Activated CD8-positive, alpha-beta T cell treated with anti-CD3 and anti-CD28 coated beads for 36 hours (primary cell): ENCODE results near the gene ERC2. TPM values are rescaled to one million over a fixed set of nuclear protein-coding genes. Genes with fewer than 3 reads are reported as not detected.

Experiments
- ATAC-seq: fragments of 200-7000 bp; cut with Tn5 transposase; one replicate; pipeline ENCODE4 v1.10.0; 2021; ENCODE audit warnings: mild to moderate bottlenecking, moderate library complexity
- CTCF ChIA-PET: fragments of 350-600 bp; sonication (Branson Sonifier 250); formaldehyde crosslinking; loops from one replicate; lab custom pipeline; 2021; ENCODE audit warnings: antibody characterized with exemption; lab: Charles Lee
- POLR2A ChIA-PET: fragments of 350-600 bp; sonication (Branson Sonifier 250); formaldehyde crosslinking; loops from one replicate; lab custom pipeline; 2021; ENCODE audit warnings: antibody characterized with exemption; lab: Charles Lee
- DNase-seq: peaks from one replicate; pipeline ENCODE4 v3.0.0-alpha.2; 2020
- H3K27ac Mint-ChIP-seq: one replicate; pipeline ENCODE4 v1.8.0; 2021; ENCODE audit warnings: mild to moderate bottlenecking, mixed read lengths
- H3K27me3 Mint-ChIP-seq: one replicate; pipeline ENCODE4 v1.8.0; 2021; ENCODE audit warnings: mixed read lengths
- H3K36me3 Mint-ChIP-seq: one replicate; pipeline ENCODE4 v1.8.0; 2021; ENCODE audit warnings: low read depth, mixed read lengths
- H3K4me1 Mint-ChIP-seq: one replicate; pipeline ENCODE4 v1.8.0; 2021; ENCODE audit warnings: low read depth, mixed read lengths
- H3K4me3 Mint-ChIP-seq: one replicate; pipeline ENCODE4 v1.8.0; 2021; ENCODE audit warnings: mild to moderate bottlenecking, moderate library complexity, mixed read lengths
- H3K9me3 Mint-ChIP-seq: one replicate; pipeline ENCODE4 v1.8.0; 2021; ENCODE audit warnings: mixed read lengths
- intact Hi-C: fragments of 100-400 bp; cut with micrococcal nuclease; formaldehyde crosslinking; loops from one replicate; pipeline ENCODE4 v1.10.0; 2022
- total RNA-seq, 2 experiments: library from RNA; stranded (reverse); gene quantifications; one replicate each; pipeline ENCODE4 v1.2.3, GENCODE V29; 2021
- TF ChIP-seq, protein P1 (sequence below): fragments of 200-600 bp; IDR thresholded peaks from one replicate; pipeline ENCODE4 v1.8.0; 2022; ENCODE audit warnings: antibody characterized with exemption, mild to moderate bottlenecking

The ERC2 gene
- total RNA-seq, 2 experiments from 2014 or later, result 0.18 to 0.52 TPM

DNA sequence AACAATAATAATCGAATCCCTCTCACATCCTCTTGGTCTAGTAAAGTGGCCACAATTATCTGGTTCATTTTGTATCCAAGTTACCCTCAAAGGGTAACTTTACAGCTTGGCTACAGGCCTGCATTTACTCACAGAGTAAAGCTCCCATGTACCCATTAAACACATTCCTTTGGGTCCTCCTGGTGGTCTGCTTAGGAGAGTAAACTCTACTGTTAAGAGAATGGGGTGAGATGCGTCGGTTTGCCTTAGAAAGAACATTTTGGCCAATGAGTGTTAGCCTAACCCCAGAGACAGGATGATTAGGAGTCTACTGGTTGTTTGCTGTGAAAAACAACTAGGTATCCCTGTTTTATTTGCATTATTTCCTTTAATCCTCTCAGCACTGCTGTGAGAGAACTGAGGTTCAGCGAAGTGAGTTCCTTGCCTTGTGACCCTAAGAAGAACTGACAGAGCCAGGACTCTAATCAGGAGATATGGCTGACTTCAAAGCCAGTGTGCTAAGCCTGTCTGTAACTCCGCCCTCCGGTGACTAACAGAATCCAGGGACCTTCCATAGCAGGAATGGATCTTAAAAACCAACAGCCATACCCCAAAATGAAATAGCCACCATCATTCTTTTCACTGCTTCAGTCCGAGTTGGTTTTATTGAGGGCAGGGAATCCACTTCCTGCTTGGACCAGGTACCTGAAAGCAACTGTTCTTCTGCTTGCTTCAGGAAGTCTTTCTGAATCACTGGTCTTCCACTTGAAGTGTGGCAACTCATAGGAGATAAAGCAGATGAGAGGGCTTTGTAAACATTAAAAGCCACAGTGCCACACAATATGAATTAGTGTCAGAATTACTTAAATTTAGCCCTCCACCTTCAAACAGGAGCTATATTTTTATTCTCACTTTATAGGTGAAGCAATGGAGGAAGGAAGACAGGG lies 663.8 kb downstream of the ERC2 start:
- Mint-ChIP-seq H3K9me3 (no peaks in the 10 kb centered on the region), H3K27me3 (no peaks in the 10 kb centered on the region), H3K4me1 (no peaks in the 10 kb centered on the region), H3K4me3 (no peak overlapping the region), H3K36me3 (no peaks in the 10 kb centered on the region), H3K27ac (no peak overlapping the region)
- intact Hi-C loops, result no loop called here
- CTCF ChIA-PET, result no interaction called here
- POLR2A ChIA-PET, result no interaction called here
- no peak for DNase-seq
- TF ChIP-seq, protein P1, sequence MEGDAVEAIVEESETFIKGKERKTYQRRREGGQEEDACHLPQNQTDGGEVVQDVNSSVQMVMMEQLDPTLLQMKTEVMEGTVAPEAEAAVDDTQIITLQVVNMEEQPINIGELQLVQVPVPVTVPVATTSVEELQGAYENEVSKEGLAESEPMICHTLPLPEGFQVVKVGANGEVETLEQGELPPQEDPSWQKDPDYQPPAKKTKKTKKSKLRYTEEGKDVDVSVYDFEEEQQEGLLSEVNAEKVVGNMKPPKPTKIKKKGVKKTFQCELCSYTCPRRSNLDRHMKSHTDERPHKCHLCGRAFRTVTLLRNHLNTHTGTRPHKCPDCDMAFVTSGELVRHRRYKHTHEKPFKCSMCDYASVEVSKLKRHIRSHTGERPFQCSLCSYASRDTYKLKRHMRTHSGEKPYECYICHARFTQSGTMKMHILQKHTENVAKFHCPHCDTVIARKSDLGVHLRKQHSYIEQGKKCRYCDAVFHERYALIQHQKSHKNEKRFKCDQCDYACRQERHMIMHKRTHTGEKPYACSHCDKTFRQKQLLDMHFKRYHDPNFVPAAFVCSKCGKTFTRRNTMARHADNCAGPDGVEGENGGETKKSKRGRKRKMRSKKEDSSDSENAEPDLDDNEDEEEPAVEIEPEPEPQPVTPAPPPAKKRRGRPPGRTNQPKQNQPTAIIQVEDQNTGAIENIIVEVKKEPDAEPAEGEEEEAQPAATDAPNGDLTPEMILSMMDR, result no peak
- ATAC-seq, result no peak

DNA sequence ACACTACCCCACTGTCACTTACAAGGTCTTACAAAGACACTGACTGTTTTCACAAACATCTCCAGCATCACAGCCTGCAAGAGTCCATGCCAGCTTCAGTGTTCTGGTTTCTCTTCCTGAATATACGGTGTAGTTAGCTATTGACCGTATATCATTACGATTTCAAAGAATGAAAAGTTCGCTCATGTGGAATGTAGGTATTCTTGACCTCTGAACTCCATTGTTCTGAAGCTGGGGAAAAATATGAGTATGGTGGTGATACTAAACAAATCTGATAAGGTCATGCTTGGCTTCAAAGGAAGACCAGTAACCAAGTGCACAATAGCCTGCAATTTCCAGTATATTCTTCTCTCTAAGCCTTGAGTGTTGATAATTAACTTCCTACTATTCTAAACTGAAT lies 665.5 kb downstream of the ERC2 start:
- intact Hi-C loops, result no loop called here
- no peak for DNase-seq
- Mint-ChIP-seq H3K4me1 (no peaks in the 10 kb centered on the region), H3K27ac (no peak overlapping the region), H3K36me3 (no peaks in the 10 kb centered on the region), H3K4me3 (no peak overlapping the region), H3K27me3 (no peaks in the 10 kb centered on the region), H3K9me3 (no peaks in the 10 kb centered on the region)
- POLR2A ChIA-PET, result no interaction called here
- CTCF ChIA-PET, result no interaction called here
- no peak for ATAC-seq
- TF ChIP-seq, protein P1, result no peak

DNA sequence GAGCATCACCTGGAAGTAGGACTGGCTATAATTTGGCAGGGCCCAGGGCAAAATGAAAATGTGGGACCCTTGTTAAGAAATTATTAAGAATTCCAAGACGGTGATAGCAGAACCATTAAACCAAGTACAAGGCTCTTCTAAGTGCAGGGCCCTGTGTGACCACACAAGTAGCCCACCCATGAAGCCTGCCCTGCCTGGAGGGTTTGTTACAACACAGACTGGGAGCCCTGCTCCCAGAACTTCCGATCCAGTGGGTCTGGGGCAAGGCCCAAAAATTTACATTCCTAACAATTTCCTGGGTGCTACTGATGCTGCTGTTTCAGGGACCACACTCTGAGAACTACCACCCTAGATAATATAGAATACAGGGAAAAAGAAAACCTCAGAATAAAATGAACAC lies 666.6 kb downstream of the ERC2 start:
- H3K4me3 Mint-ChIP-seq, result no peak overlapping the region
- ATAC-seq (no peak), DNase-seq (no peak)
- H3K36me3 Mint-ChIP-seq, result no peaks in the 10 kb centered on the region
- H3K27ac Mint-ChIP-seq, result no peak overlapping the region
- H3K9me3 Mint-ChIP-seq, result no peaks in the 10 kb centered on the region
- ChIA-PET CTCF (no interaction called here), POLR2A (interaction anchor here (0.6 kb wide), 1 partner anchor 20 kb away, joined by 3 read pairs; no protein-coding TSS in a partner anchor)
- no peaks in the 10 kb centered on the region for H3K27me3 Mint-ChIP-seq
- TF ChIP-seq, protein P1, result no peak
- H3K4me1 Mint-ChIP-seq, result no peaks in the 10 kb centered on the region
- intact Hi-C loops, result no loop called here

DNA sequence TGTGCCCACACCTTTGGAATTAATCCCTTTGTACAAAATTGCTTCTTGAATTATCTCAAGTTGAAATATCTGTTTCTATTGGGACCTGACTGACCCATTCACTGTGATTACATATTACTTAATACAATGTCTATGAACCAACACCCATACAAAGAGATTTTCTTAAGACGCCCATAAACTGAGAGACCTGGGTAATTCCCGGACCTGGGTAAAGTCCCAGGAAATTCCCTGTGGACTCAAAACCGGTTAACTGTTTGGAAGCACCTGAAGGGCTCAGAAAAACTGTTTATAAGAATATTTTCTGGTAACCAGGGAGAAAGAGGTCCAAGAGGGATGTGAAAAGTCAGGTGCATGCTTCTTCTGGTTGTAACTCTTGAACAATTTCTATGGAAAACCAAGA lies 667.2 kb downstream of the ERC2 start:
- POLR2A ChIA-PET, result no interaction called here
- ATAC-seq, result no peak
- no peaks in the 10 kb centered on the region for H3K36me3 Mint-ChIP-seq
- no peak for DNase-seq
- no peak overlapping the region for H3K27ac Mint-ChIP-seq
- CTCF ChIA-PET, result no interaction called here
- H3K4me1 Mint-ChIP-seq, result no peaks in the 10 kb centered on the region
- H3K9me3 Mint-ChIP-seq, result no peaks in the 10 kb centered on the region
- no peak overlapping the region for H3K4me3 Mint-ChIP-seq
- intact Hi-C loops, result no loop called here
- TF ChIP-seq, protein P1, result no peak
- no peaks in the 10 kb centered on the region for H3K27me3 Mint-ChIP-seq

DNA sequence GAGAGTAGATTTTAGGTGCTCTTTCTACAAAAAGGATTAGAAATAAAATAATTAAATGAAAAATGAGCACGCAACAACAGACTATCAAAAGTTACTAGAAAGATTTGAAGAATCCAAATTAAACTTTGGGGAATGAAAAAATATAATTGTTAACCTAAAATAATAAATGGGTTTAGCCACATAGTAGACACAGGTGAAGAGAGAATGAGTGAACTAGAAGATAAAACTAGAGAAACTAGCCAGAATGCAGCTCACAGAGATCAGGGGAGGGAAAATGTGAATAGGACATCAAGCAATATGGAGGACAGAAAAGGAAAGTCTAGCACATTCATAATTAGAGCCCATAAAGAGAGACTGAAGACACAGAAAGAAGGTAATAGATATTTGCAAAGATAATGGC lies 670.5 kb downstream of the ERC2 start:
- DNase-seq (no peak), ATAC-seq (no peak)
- TF ChIP-seq, protein P1, result no peak
- no peak overlapping the region for H3K4me3 Mint-ChIP-seq
- CTCF ChIA-PET, result no interaction called here
- H3K4me1 Mint-ChIP-seq, result no peaks in the 10 kb centered on the region
- H3K27me3 Mint-ChIP-seq, result peaks cover 4% of the 10 kb centered on the region
- POLR2A ChIA-PET, result no interaction called here
- H3K9me3 Mint-ChIP-seq, result no peaks in the 10 kb centered on the region
- intact Hi-C loops, result no loop called here
- no peaks in the 10 kb centered on the region for H3K36me3 Mint-ChIP-seq
- no peak overlapping the region for H3K27ac Mint-ChIP-seq
